Motor neuron (in vitro differentiated cells): ENCODE data around the gene CCDC28A. TPM values are rescaled to one million over a fixed set of nuclear protein-coding genes. Genes with fewer than 3 reads are reported as not detected.

Experiments
- ATAC-seq, 8 experiments: fragments of 200-7000 bp; cut with Tn5 transposase; replicated peaks in 6 of 8; 2 replicates each; pipeline ENCODE4 v1.8.0; 2021; ENCODE audit warnings: mild to moderate bottlenecking in 8 of 8, moderate library complexity in 8 of 8
- H3K27ac ChIP-seq, 2 donors: fragments of 250-450 bp; sonication (Bioruptor Pico); 2 replicates each; pipeline ENCODE4 v1.9.0; 2021; ENCODE audit warnings: antibody characterized with exemption in 2 of 2, mild to moderate bottlenecking in 2 of 2, moderate library complexity in 1 of 2
- H3K4me1 ChIP-seq, 2 donors: fragments of 250-450 bp; sonication (Bioruptor Pico); replicated peaks in 1 of 2; 2 replicates each; pipeline ENCODE4 v1.6.1; 2021; ENCODE audit warnings: antibody characterized with exemption in 2 of 2, mild to moderate bottlenecking in 2 of 2, moderate library complexity in 1 of 2
- H3K4me3 ChIP-seq, 5 donors: fragments of 250-450 bp; sonication (Bioruptor Pico); 2 replicates each; pipeline ENCODE4 v1.9.0; 2021; ENCODE audit warnings: antibody characterized with exemption in 5 of 5, mild to moderate bottlenecking in 5 of 5, moderate library complexity in 4 of 5
- WGBS, 10 experiments: fragments of 450-650 bp; shearing (Covaris generic); methylation state at CpG; one replicate each; pipeline ENCODE4 v1.0.0; 2022; 5-methylcytosine and 5-hydroxymethylcytosine counted together
- in situ Hi-C, 9 experiments: fragments of 400-800 bp; cut with MboI; loops; one replicate each; pipeline ENCODE4 v1.15.0; 2021; ENCODE audit warnings: low sequenced_read_pairs in 9 of 9, low pct_unique_long_range_greater_than_20kb in 2 of 9; ENCODE audit not compliant: unreplicated experiment in 9 of 9
- total RNA-seq, 8 experiments: library from RNA; unstranded; fragments of 300-600 nt; gene quantifications; 2 replicates each; pipeline versions ENCODE4 v1.2.3 to v1.2.4, GENCODE V29; 2022

Gene CCDC28A
- total RNA-seq, 8 experiments from 2014 or later, result 5.0 to 18.3 (median 9.6) TPM

DNA sequence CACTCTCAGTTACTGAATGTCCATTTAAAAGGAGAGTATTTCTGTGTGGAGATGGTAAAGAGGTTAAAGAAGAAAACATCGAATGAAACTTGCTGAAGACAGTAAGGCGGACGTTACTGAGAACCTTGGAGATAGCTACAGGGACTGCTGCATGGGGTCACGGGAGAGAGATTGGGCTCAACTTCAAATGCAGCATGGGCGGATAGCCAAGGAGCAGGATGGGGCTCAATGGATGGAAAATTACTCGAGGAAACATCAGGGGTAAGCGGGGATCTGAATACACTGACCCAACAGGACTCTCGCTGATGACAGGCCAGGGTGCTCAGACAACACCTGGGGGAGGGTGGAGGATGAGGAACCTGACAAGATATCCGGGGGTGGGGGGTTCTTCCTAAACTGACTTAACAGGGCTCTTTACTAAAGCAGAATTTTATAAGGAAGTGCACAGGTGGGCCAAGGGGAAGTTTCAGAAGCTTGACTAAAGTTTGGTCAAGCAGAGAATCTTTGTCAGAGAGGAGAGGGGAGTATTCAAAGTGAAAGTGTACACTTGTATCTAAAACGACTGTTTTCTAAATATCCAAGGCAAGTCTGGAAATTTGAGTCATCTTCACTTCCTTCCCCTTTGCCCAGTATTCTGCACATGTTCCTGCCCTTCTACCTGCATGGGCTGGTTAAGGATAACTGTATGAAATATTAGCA, 45.1 kb downstream of the CCDC28A start:
- WGBS, 10 experiments, result 58 to 100% (median 88%) methylated on average over 1 to 6 of the region's 10 CpGs; no CpG with 5 or more reads in 2 of the 10 experiments
- H3K4me3 ChIP-seq, result no peak overlapping the region
- H3K4me1 ChIP-seq, result peaks cover 5 to 11% of the 10 kb centered on the region in 2 donors
- H3K27ac ChIP-seq, result no peak overlapping the region
- in situ Hi-C loops, result loop anchor here in 6 of 9 experiments (10.0 to 25.0 kb wide), 3 partner anchors 166 to 544 kb away; partner anchors contain the start of genes CITED2 (in 6 of the 6) and REPS1 (in 1 of the 6)
- no peak for ATAC-seq

- ATAC-seq, result no peak
- 65 to 100% (median 89%) methylated on average over 1 to 3 of the region's 4 CpGs; no CpG with 5 or more reads in 3 of the 10 experiments for WGBS, 10 experiments
- in situ Hi-C loops, result loop anchor here in 6 of 9 experiments (25.0 kb wide), 2 partner anchors 191 to 541 kb away; partner anchors contain the start of gene CITED2 (in 6 of the 6)
- Histone ChIP-seq H3K4me1 (peaks cover 3 to 5% of the 10 kb centered on the region in 2 donors), H3K27ac (no peak overlapping the region), H3K4me3 (no peak overlapping the region)
Measured at GRCh38 chr6:138821519-138821918, 48.0 kb downstream of the CCDC28A start.

DNA sequence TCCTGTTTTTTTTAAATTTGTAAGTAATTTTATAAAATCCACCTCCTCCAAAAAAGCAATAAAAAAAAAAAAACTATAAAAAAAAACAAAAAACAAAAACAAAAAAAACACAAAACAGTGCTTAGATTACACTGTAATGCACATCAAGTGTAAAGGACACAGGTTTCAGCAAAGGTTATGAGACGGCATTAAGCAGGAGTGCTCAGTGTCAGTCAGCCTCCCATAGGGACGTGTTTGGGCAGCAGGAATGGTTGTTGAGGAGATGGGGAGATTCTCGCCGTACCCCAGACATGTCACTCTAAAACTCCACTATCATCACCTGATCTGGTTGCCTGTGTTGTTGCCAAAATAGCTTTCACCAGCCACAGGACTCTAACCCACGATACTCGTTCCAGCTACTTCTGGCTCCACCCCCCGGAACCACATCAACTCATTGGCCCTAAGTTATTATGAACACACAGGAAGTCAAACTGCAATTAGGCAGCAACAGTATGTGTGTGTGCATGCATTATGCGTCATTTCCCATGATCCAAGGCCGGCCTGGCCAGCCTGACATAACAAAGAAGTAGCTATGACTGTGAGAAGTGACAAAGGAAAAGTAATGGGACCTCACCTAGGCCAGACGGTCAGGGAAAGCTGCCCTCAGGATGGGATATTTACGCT, 51.0 kb downstream of the CCDC28A start:
- 47 to 95% (median 88%) methylated on average over 3 to 7 of the region's 11 CpGs; no CpG with 5 or more reads in 3 of the 10 experiments for WGBS, 10 experiments
- no peak for ATAC-seq
- Histone ChIP-seq H3K27ac (no peak overlapping the region), H3K4me1 (no peaks in the 10 kb centered on the region), H3K4me3 (no peak overlapping the region)
- in situ Hi-C loops, result loop anchor here in 6 of 9 experiments (25.0 kb wide), 2 partner anchors 188 to 538 kb away; partner anchors contain the start of gene CITED2 (in 6 of the 6)

DNA sequence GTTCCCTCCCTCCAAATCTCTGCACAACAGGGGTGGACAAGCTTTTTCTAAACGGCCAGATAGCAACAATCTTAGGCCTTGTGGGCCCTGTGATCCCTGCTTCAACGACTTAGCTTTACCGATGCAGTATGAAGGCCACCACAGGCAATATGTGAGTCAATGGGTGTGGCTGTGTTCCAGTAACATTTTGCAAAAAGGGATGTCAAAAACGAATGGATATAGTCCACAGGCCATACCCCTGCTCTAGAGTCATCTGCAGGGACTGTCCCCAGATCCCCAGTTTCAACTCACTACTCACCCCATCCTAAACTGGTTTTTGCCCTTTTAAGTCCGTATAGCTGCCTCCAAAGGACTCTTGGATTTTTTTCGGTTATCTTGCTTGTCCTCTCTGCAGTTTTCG, 56.7 kb downstream of the CCDC28A start:
- Histone ChIP-seq H3K4me3 (no peak overlapping the region), H3K4me1 (peaks cover 0 to 3% of the 10 kb centered on the region in 2 donors), H3K27ac (no peak overlapping the region)
- peak in 2 of 8 experiments; percentile 68 to 86 for ATAC-seq
- 41 to 94% (median 81%) methylated on average over 3 to 7 of the region's 7 CpGs; no CpG with 5 or more reads in 1 of the 10 experiments for WGBS, 10 experiments
- in situ Hi-C loops, result no loop called here

DNA sequence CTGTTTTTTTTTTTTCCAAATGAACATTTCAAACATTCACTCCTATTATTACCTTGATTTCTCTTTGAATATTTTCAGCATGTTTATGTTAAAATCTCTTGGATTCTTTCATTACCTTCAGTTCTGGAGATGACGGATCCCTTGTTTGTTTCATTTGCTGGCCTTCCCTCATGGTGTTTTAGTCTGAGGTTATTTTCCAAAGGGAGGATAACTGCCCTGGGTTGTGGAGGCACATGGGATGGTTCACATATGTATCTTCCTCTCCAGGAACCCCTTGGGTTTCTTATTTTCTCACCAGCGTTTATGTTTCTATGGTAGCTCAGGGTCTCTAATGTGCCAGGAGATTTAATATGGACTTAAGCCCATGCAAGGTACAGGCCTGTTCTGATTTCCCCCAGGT, 58.6 kb downstream of the CCDC28A start:
- peaks cover 0 to 3% of the 10 kb centered on the region in 2 donors for H3K4me1 ChIP-seq
- WGBS, 10 experiments, result 60 to 100% (median 100%) methylated on average over 1 to 2 of the region's 2 CpGs
- ATAC-seq, result no peak
- no peak overlapping the region for H3K4me3 ChIP-seq
- in situ Hi-C loops, result no loop called here
- H3K27ac ChIP-seq, result no peak overlapping the region

GRCh38 chr6:138833816-138834539, 60.4 kb downstream of the CCDC28A start:
- ATAC-seq, result peak in 4 of 8 experiments; percentile 28 to 93 (median 63)
- H3K27ac ChIP-seq, result no peak overlapping the region
- no peak overlapping the region for H3K4me3 ChIP-seq
- H3K4me1 ChIP-seq, result peaks cover 0 to 3% of the 10 kb centered on the region in 2 donors
- in situ Hi-C loops, result no loop called here
- 48 to 100% (median 79%) methylated on average over 1 to 4 of the region's 4 CpGs for WGBS, 10 experiments

DNA sequence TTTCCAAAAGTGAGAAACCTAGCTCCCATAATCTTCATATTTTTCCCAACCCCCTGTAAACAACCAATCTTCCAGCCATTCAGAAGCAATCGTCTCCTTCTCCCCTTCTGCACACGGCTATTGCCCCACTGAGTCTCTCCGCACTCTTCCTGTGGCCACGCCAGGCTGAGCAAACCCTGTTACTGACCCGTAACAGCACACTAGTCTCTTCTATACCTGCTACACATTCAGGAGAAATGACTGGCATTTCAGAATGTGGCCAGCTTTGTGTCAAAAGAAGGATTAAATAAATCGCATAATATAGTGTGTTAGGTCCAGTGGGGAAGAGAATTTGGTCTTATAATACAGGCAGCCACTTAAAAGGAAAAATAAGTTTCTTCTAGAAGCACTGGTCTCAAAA, 63.7 kb downstream of the CCDC28A start:
- no peak overlapping the region for H3K27ac ChIP-seq
- in situ Hi-C loops, result no loop called here
- 76 to 91% (median 85%) methylated on average over 1 to 6 of the region's 6 CpGs; no CpG with 5 or more reads in 2 of the 10 experiments for WGBS, 10 experiments
- ATAC-seq, result no peak
- H3K4me3 ChIP-seq, result no peak overlapping the region
- H3K4me1 ChIP-seq, result peaks cover 0 to 3% of the 10 kb centered on the region in 2 donors

Other genes starting within 250 kb of the CCDC28A start
- under 1 TPM; 0.27 to 0.84 (median 0.42) TPM for gene ECT2L, start 22.3 kb downstream of the CCDC28A start, total RNA-seq
- gene REPS1, start 214.5 kb downstream of the CCDC28A start, total RNA-seq, result 10 to 100 TPM; 21.0 to 53.2 (median 42.0) TPM